HG03571 (cell line): Measurements from ENCODE around the gene KAT6B.

Experiments
- ATAC-seq: cut with Tn5 transposase; IDR thresholded peaks from one replicate; pipeline ENCODE4 v1.9.1; 2021; ENCODE audit not compliant: unreplicated experiment

Gene KAT6B

GRCh38 chr10:74822521-74823089 is 3.8 kb upstream of the KAT6B start:
- ATAC-seq, result no peak

- ATAC-seq, result no peak
Observed at GRCh38 chr10:74823791-74824183, 2.6 kb upstream of the KAT6B start.

GRCh38 chr10:74824184-74824899 is 2.1 kb upstream of the KAT6B start:
- ATAC-seq, result no peak

GRCh38 chr10:74824900-74825370 is 1.5 kb upstream of the KAT6B start:
- no peak for ATAC-seq

- ATAC-seq, result no peak
Observed at GRCh38 chr10:74825371-74826141, 844 bp upstream of the KAT6B start.

GRCh38 chr10:74827045-74827441 is 643 bp downstream of the KAT6B start:
- no peak for ATAC-seq

GRCh38 chr10:74827694-74828093 is 1.3 kb downstream of the KAT6B start:
- ATAC-seq, result no peak

- no peak for ATAC-seq
Observed at GRCh38 chr10:74828946-74829345, 2.5 kb downstream of the KAT6B start.

GRCh38 chr10:74831518-74832120 is 5.2 kb downstream of the KAT6B start:
- no peak for ATAC-seq

GRCh38 chr10:74835963-74836362 is 9.6 kb downstream of the KAT6B start:
- no peak for ATAC-seq

GRCh38 chr10:74836877-74837276 is 10.5 kb downstream of the KAT6B start:
- no peak for ATAC-seq

- ATAC-seq, result no peak
Observed at GRCh38 chr10:74837743-74838142, 11.3 kb downstream of the KAT6B start.

- no peak for ATAC-seq
Observed at GRCh38 chr10:74839708-74840107, 13.3 kb downstream of the KAT6B start.

GRCh38 chr10:74841265-74841973 is 15.0 kb downstream of the KAT6B start:
- ATAC-seq, result no peak

GRCh38 chr10:74842301-74842954 is 16.0 kb downstream of the KAT6B start:
- no peak for ATAC-seq

GRCh38 chr10:74846958-74847357 is 20.6 kb downstream of the KAT6B start:
- ATAC-seq, result no peak

- ATAC-seq, result no peak
Observed at GRCh38 chr10:74851831-74852230, 25.4 kb downstream of the KAT6B start.

- no peak for ATAC-seq
Observed at GRCh38 chr10:74852381-74852780, 26.0 kb downstream of the KAT6B start.

GRCh38 chr10:74854610-74855009 is 28.2 kb downstream of the KAT6B start:
- no peak for ATAC-seq

- ATAC-seq, result no peak
Observed at GRCh38 chr10:74855027-74855426, 28.6 kb downstream of the KAT6B start.
